ENCODE measurements around the gene C1R.
"Not testable (repeated sequence)": the region's sequence is repeated elsewhere in the genome, so short reads cannot be mapped to it uniquely, and the experiment has no call there.

Gene C1R

DNA sequence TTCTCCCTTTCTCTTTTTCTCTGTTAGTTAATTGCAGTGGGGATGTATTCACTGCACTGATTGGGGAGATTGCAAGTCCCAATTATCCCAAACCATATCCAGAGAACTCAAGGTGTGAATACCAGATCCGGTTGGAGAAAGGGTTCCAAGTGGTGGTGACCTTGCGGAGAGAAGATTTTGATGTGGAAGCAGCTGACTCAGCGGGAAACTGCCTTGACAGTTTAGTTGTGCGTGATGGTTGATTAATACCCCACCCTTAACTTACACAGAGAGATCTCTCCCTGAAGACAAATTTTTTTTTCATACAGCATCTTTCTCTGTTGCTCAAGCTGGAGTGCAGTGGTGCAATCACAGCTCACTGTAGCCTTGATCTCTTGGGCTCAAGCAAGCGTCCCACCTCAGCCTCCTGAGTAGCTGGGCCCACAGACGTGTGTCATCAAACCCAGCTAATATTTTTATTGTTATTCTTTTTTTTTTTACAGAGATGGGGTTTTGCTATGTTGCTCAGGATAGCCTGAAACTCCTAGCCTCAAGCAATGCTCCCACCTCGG lies 27.1 kb downstream of the C1R start:
- DNase-seq: no peak

DNA sequence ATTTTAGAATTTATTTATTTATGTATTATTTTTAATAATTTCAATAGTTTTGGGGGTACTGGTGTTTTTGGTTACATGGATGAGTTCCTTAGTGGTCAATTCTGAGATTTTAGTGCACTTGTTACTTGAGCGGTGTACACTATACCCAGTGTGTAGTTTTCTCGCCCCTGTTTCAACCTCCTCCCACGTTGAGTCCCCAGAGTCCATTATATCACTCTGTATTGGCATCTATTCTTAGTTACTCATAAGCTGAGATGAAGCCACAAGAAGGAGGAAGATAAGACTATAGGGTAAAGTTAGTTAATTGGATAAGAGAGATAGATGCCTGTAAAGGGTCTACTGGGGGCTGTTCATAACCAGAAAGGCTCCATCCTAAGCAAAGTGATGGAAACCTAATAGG lies 27.7 kb downstream of the C1R start:
- DNase-seq: no peak

DNA sequence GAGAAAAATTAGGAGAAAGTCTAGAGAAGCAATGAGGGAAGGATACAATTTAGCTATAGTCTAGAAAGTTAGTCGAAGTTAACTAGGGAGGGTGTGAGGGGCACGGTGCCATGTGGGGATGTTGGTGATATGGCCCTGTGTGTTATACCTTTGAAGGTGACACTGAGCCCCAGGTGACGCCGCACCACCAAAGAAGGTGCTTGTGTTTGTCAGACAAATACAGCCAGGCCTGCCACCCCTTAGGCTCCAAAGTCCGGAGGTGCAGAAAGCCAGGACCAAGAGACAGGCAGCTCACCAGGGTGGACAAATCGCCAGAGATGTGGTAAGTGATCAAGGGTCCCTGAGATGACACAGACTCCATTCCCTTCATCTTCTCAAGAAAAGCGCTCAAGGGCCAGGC lies 30.6 kb downstream of the C1R start:
- no peak for DNase-seq

GRCh38 chr12:7061138-7061537 lies 31.1 kb downstream of the C1R start:
- no peak for DNase-seq

DNA sequence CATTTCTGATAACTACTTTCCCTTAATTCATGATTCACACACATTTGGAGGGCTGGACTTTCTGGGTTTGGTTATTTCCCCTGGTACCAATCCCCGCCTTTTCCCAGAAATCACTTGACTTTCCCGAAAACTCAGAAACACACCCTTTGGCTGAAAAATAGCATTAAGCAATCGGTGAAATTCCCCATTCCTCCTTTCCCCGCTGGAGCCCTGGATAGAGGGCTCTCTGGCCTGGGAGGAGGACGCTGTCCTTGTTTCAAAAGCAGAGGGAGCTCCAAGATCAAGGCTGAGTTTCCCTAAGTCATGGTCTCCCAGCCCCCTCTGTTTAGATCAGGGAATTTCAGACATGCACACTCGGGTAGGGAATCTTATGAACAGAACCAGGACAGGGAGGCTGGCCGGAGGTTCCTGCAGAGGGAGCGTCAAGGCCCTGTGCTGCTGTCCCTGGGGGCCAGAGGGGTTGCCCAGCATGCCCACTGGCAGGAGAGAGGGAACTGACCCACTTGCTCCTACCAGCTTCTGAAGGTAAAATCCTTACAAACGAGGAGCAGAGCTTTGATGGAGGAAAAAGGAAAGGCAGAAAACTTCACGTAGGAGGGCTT lies 31.8 kb downstream of the C1R start, which contains the start of gene C1S:
Gene C1S (plus strand): TSS at position 366 of the 602 bp plus-strand sequence. CDS start 1,195 bp downstream, outside the sequence.
- DNase-seq: no peak

GRCh38 chr12:7059780-7060179 lies 32.5 kb downstream of the C1R start:
- no peak for DNase-seq

DNA sequence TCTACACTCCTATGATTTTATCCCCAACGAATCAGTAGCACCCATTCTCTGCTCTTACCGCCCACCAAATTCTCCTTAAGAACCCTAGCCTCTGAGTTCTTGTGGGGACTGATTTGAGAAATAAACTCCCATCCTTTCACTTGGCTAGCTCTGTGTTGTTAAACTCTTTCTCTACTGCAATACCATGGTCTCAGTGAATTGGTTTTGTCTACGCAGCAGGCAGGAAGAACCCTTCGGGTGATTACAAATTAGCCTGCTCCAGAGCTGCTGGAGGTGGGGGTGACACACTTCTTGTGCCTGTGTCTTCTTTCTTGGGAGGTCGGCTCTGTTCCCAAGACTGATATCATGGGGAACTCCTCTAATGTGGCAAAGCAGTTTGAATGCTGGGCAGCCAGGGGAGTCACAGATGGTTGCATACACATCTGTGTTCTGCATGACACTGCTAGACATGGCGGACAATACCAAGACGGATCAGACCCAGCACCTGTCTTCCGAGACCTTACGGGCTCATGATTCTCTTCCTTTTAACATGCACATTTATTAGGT lies 33.3 kb downstream of the C1R start:
- no peak for DNase-seq

GRCh38 chr12:7058163-7058845 lies 33.9 kb downstream of the C1R start:
- no peak for DNase-seq

- DNase-seq: not testable (repeated sequence)
These were observed 36.5 kb downstream of the C1R start for GRCh38 chr12:7055736-7056135.

DNA sequence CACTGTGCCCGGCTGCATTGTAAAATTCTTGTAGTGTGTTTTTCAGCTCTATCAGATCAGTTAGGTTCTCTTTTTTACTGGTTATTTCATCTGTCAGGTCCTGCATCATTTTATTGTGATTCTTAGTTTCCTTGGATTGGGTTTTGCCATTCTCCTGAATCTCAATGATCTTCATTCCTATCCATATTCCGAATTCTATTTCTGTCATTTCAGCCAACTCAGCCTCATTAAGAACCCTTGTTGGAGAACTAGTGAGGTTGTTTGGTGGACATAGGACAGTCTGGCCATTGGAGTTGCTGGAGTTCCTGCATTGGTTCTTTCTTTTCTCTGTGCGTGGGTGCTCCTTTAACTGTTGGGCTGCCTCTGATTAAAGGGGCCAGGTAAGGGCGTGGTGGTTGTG lies 37.3 kb downstream of the C1R start:
- DNase-seq: no peak

DNA sequence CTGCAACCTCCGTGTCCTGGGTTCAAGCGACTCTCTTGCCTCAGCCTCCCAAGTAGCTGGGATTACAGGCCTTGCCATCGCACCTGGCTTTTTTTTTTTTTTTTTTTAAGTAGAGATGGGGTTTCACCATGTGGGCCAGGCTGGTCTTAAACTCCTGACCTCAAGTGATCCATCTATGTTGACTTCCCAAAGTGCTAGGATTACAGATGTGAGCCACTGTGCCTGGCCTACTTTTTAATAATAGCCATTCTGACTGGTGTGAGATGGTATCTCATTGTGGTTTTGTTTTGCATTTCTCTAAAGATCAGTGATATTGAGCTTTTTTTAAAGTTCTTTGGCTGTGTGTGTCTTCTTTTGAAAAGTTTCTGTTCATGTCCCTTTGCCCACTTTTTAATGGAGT lies 42.3 kb downstream of the C1R start:
- DNase-seq: not testable (repeated sequence)

GRCh38 chr12:7049445-7049951 lies 42.7 kb downstream of the C1R start:
- DNase-seq: not testable (repeated sequence)

GRCh38 chr12:7047306-7047705 lies 44.9 kb downstream of the C1R start:
- no peak for DNase-seq

- no peak for DNase-seq
These were observed 45.7 kb downstream of the C1R start for GRCh38 chr12:7046383-7047105.

DNA sequence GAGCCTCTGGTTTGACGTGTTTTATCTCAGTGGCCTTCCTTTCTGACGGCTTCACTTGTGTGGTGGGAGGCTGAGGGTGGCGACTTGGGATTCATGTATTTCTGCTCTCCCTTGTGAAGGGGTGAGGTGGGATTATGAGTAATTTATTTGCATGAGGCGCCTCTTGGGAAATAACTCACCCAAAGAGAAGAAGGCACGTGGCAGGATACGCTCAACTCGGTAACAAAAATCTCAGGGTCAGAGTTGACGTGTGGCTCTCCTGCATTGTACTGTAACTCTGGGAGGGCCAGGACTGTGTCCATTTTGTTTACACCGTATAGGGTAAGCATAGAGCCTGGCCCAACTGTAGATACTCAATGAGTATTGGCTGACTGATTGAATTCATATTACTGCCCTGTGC lies 46.3 kb downstream of the C1R start:
- DNase-seq: no peak

DNA sequence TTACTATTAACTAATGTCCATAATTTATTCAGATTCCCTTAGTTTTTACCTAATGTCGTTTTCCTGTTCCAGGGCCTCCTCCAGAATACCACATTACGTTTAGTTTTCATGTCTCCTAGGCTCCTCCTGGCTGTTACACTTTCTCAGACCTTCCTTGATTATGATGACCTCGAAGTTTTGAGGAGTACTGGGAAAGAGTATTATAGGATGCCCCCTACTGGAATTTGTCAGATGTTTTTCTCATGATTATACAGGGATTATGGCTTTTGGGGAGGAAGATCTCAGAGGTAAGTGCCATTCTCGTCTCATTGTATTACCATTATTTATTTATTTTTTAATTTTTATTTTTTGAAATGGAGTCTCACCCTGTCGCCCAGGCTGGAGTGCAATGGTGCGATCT lies 49.4 kb downstream of the C1R start:
- DNase-seq: no peak

- no peak for DNase-seq
These were observed 52.8 kb downstream of the C1R start for GRCh38 chr12:7039403-7039802.

GRCh38 chr12:7038591-7038990 lies 53.7 kb downstream of the C1R start:
- DNase-seq: no peak

GRCh38 chr12:7037411-7037810 lies 54.8 kb downstream of the C1R start:
- DNase-seq: not testable (repeated sequence)

GRCh38 chr12:7035463-7035862 lies 56.8 kb downstream of the C1R start:
- no peak for DNase-seq

DNA sequence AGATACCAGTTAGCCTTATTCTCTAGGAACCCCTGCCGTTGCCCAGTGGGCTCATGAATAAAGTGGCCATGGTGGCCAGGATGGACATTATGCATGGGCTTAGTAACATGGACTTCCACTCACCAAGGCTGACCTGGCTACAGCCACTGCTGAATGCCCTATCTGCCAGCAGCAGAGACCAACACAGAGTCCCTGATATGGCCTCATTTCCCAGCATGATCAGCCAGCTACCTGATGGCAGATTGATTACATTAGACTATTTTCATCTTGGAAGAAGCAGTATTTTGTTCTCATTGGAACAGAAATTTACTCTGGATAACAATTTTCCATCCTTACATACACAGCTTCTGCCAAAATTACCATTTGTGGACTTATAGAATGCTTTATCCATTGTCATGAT lies 57.8 kb downstream of the C1R start:
- no peak for DNase-seq

- no peak for DNase-seq
These were observed 59.3 kb downstream of the C1R start for GRCh38 chr12:7032990-7033389.

GRCh38 chr12:7031306-7031705 lies 60.9 kb downstream of the C1R start:
- DNase-seq: no peak
